Mucosa of descending colon (tissue), 3 donors: ENCODE results near the gene DPP6. TPM values are rescaled to one million over a fixed set of nuclear protein-coding genes. Genes with fewer than 3 reads are reported as not detected.

Source experiments
- ATAC-seq: fragments of 200-7000 bp; cut with Tn5 transposase; one replicate; pipeline ENCODE4 v1.9.1; 2020; ENCODE audit warnings: mild to moderate bottlenecking, moderate library complexity
- DNase-seq, 3 donors: peaks; one replicate each; pipeline ENCODE4 v3.0.0-alpha.2; 2020
- H3K36me3 ChIP-seq: fragments of 200-600 bp; one replicate; pipeline ENCODE4 v1.8.0; 2021; ENCODE audit warnings: low read depth, mild to moderate bottlenecking
- H3K4me1 ChIP-seq: fragments of 200-600 bp; one replicate; pipeline ENCODE4 v1.8.0; 2021; ENCODE audit warnings: low read depth, mild to moderate bottlenecking
- H3K4me3 ChIP-seq: fragments of 200-600 bp; one replicate; pipeline ENCODE4 v1.8.0; 2021; ENCODE audit warnings: mild to moderate bottlenecking
- H3K9me3 ChIP-seq: fragments of 200-600 bp; one replicate; pipeline ENCODE4 v1.8.0; 2021; ENCODE audit warnings: mild to moderate bottlenecking
- CTCF ChIP-seq: fragments of 200-600 bp; IDR thresholded peaks from one replicate; pipeline ENCODE4 v1.8.0; 2022; ENCODE audit warnings: antibody characterized with exemption, mild to moderate bottlenecking
- intact Hi-C, 2 donors: fragments of 100-400 bp; cut with DNase I in 1 of 2; cut with micrococcal nuclease in 1 of 2; formaldehyde crosslinking; loops; one replicate each; pipeline versions ENCODE4 v1.11.0 to v1.11.1; 2022; cut with DNase I, micrococcal nuclease
- total RNA-seq, 3 donors: library from RNA; stranded (reverse); fragmentation: NEBNext Ultra II Directional in 2 of 3; extraction: Animal tissue kit (Norgen Biotek cat#: 25700) in 2 of 3; gene quantifications; one replicate each; pipeline versions ENCODE4 v1.2.1 to v1.2.4, GENCODE V29; 2021 to 2023
- donor health status: DM: no; HTN: no; CAD: no; lungs with moderate emphysema.
- donor health status: DM: no; HTN: no; CAD: no.
- donor health status: DM: no; HTN: yes; CAD: no.

The DPP6 gene
- total RNA-seq, 3 donors from 2014 or later: 1.3 to 33.8 (median 1.5) TPM

GRCh38 chr7:154171422-154171821 is 119.2 kb downstream of the DPP6 start:
- intact Hi-C loops: no loop called here
- ATAC-seq: no peak
- no peaks in the 10 kb centered on the region for H3K9me3 ChIP-seq
- no peaks in the 10 kb centered on the region for H3K4me1 ChIP-seq
- TF ChIP-seq CTCF: no peak
- DNase-seq: no peak
- no peak overlapping the region for H3K4me3 ChIP-seq
- H3K36me3 ChIP-seq: no peaks in the 10 kb centered on the region

GRCh38 chr7:154172236-154172635 is 120.0 kb downstream of the DPP6 start:
- no peak for TF ChIP-seq CTCF
- intact Hi-C loops: no loop called here
- no peak overlapping the region for H3K4me3 ChIP-seq
- DNase-seq (no peak), ATAC-seq (no peak)
- H3K4me1 ChIP-seq: no peaks in the 10 kb centered on the region
- H3K9me3 ChIP-seq: no peaks in the 10 kb centered on the region
- no peaks in the 10 kb centered on the region for H3K36me3 ChIP-seq

GRCh38 chr7:154177584-154177983 is 125.4 kb downstream of the DPP6 start:
- Histone ChIP-seq H3K9me3 (no peaks in the 10 kb centered on the region), H3K36me3 (no peaks in the 10 kb centered on the region), H3K4me3 (no peak overlapping the region), H3K4me1 (no peaks in the 10 kb centered on the region)
- DNase-seq (no peak), ATAC-seq (no peak)
- intact Hi-C loops: no loop called here
- TF ChIP-seq CTCF: no peak

GRCh38 chr7:154178895-154179294 is 126.7 kb downstream of the DPP6 start:
- ATAC-seq: no peak
- no peak for TF ChIP-seq CTCF

GRCh38 chr7:154183482-154183881 is 131.3 kb downstream of the DPP6 start:
- ATAC-seq: no peak
- no peak for DNase-seq
- Histone ChIP-seq H3K36me3 (no peaks in the 10 kb centered on the region), H3K4me1 (no peaks in the 10 kb centered on the region), H3K9me3 (no peaks in the 10 kb centered on the region), H3K4me3 (no peak overlapping the region)
- intact Hi-C loops: no loop called here
- no peak for TF ChIP-seq CTCF

More at GRCh38 chr7:154178895-154179294, 126.7 kb downstream of the DPP6 start:
- Histone ChIP-seq H3K9me3 (no peaks in the 10 kb centered on the region), H3K36me3 (no peaks in the 10 kb centered on the region), H3K4me1 (no peaks in the 10 kb centered on the region), H3K4me3 (no peak overlapping the region)
- intact Hi-C loops: no loop called here
- no peak for DNase-seq

- no peak for TF ChIP-seq CTCF
- intact Hi-C loops: no loop called here
- Histone ChIP-seq H3K4me1 (no peaks in the 10 kb centered on the region), H3K4me3 (no peak overlapping the region), H3K9me3 (no peaks in the 10 kb centered on the region), H3K36me3 (no peaks in the 10 kb centered on the region)
- ATAC-seq (no peak), DNase-seq (no peak)
These were observed 131.7 kb downstream of the DPP6 start for GRCh38 chr7:154183946-154184345.
